ENCODE measurements around the gene PLCD3.

- TF ChIP-seq, protein P1, sequence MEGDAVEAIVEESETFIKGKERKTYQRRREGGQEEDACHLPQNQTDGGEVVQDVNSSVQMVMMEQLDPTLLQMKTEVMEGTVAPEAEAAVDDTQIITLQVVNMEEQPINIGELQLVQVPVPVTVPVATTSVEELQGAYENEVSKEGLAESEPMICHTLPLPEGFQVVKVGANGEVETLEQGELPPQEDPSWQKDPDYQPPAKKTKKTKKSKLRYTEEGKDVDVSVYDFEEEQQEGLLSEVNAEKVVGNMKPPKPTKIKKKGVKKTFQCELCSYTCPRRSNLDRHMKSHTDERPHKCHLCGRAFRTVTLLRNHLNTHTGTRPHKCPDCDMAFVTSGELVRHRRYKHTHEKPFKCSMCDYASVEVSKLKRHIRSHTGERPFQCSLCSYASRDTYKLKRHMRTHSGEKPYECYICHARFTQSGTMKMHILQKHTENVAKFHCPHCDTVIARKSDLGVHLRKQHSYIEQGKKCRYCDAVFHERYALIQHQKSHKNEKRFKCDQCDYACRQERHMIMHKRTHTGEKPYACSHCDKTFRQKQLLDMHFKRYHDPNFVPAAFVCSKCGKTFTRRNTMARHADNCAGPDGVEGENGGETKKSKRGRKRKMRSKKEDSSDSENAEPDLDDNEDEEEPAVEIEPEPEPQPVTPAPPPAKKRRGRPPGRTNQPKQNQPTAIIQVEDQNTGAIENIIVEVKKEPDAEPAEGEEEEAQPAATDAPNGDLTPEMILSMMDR (optimal IDR thresholded peaks at IDR 0.05 in 1 of 3, IDR thresholded peaks at IDR 0.05 in 1 of 3, conservative IDR thresholded peaks at IDR 0.05 in 1 of 3; ENCODE audit: extremely low read depth in 1 of 3, insufficient read depth in 2 of 3, low read length in 3 of 3), result no peak
- TF ChIP-seq EZH2 (IDR thresholded peaks at IDR 0.05; ENCODE audit: low read length), result no peak
These were observed 11.3 kb downstream of the PLCD3 start for GRCh38 chr17:45121055-45121454.
